IMR-90 (cell line): ENCODE data around the gene KCNJ6. TPM values are rescaled to one million over a fixed set of nuclear protein-coding genes. Genes with fewer than 3 reads are reported as not detected.

ENCODE experiments used
- ATAC-seq: fragments of 200-7000 bp; cut with Tn5 transposase; 2 replicates; pipeline ENCODE4 v1.9.1; 2020; ENCODE audit warnings: low read depth, mild to moderate bottlenecking, moderate library complexity
- BruUV-seq: library from RNA; stranded (reverse); fragments of 400-500 nt; replicated peaks from 2 replicates; lab custom pipeline; 2021; lab: Mats Ljungman, UMichigan
- CTCF ChIA-PET: fragments of 300-600 bp; formaldehyde crosslinking; extraction: SDS; loops from one replicate; lab custom pipeline; 2021; ENCODE audit warnings: antibody characterized with exemption; lab: Yijun Ruan, JAX
- POLR2A ChIA-PET: fragments of 300-600 bp; sonication (Branson Sonifier 250); formaldehyde crosslinking; loops from one replicate; lab custom pipeline; 2022; ENCODE audit warnings: antibody characterized with exemption; ENCODE audit not compliant: unreplicated experiment; lab: Charles Lee
- DNase-seq: peaks from one replicate; pipeline ENCODE4 v3.0.0; 2013
- H2AFZ ChIP-seq: replicated peaks from 2 replicates; pipeline ENCODE3; 2013; ENCODE audit warnings: low read length, mild to moderate bottlenecking; ENCODE audit not compliant: poor library complexity
- H2AK5ac ChIP-seq: 2 replicates; pipeline ENCODE4 v1.6.1; 2013; ENCODE audit warnings: low read depth, low read length, inconsistent platforms
- H2AK9ac ChIP-seq: replicated peaks from 2 replicates; pipeline ENCODE3; 2013; ENCODE audit warnings: mild to moderate bottlenecking, low read depth, low read length, moderate library complexity; ENCODE audit not compliant: poor library complexity
- H2BK120ac ChIP-seq: 2 replicates; pipeline ENCODE4 v1.6.1; 2013; ENCODE audit warnings: low read depth, low read length, inconsistent platforms
- H2BK15ac ChIP-seq: 3 replicates; pipeline ENCODE4 v1.6.1; 2013; ENCODE audit warnings: low read depth, low read length, inconsistent platforms
- H2BK20ac ChIP-seq: 2 replicates; pipeline ENCODE4 v1.6.1; 2013; ENCODE audit warnings: low read depth, mild to moderate bottlenecking, inconsistent platforms, low read length, moderate library complexity
- H2BK5ac ChIP-seq: 2 replicates; pipeline ENCODE4 v1.6.1; 2013; ENCODE audit warnings: mild to moderate bottlenecking, low read depth, low read length, inconsistent platforms; ENCODE audit not compliant: poor library complexity, severe bottlenecking
- H3K14ac ChIP-seq: replicated peaks from 2 replicates; pipeline ENCODE4 v1.6.1; 2013; ENCODE audit warnings: low read depth, low read length, inconsistent platforms
- H3K18ac ChIP-seq: 2 replicates; pipeline ENCODE4 v1.6.1; 2013; ENCODE audit warnings: low read depth, low read length, control low read depth
- H3K23ac ChIP-seq: 2 replicates; pipeline ENCODE4 v1.6.1; 2013; ENCODE audit warnings: low read depth, low read length, inconsistent platforms
- H3K27ac ChIP-seq: 2 replicates; pipeline ENCODE4 v1.5.1; 2013; ENCODE audit warnings: mild to moderate bottlenecking, control low read depth, low read length; ENCODE audit not compliant: insufficient read depth
- H3K27me3 ChIP-seq: 2 replicates; pipeline ENCODE4 v1.6.1; 2013; ENCODE audit warnings: low read length; ENCODE audit not compliant: control insufficient read depth, insufficient read depth
- H3K36me3 ChIP-seq: 2 replicates; pipeline ENCODE4 v1.6.1; 2013; ENCODE audit warnings: low read length, mixed read lengths; ENCODE audit not compliant: control insufficient read depth, insufficient read depth
- H3K4ac ChIP-seq: 2 replicates; pipeline ENCODE4 v1.6.1; 2013; ENCODE audit warnings: low read depth, low read length, inconsistent platforms
- H3K4me1 ChIP-seq: 2 replicates; pipeline ENCODE4 v1.6.1; 2013; ENCODE audit warnings: low read length, mixed read lengths; ENCODE audit not compliant: control insufficient read depth, insufficient read depth
- H3K4me2 ChIP-seq: 2 replicates; pipeline ENCODE4 v1.6.1; 2013; ENCODE audit warnings: low read depth, mild to moderate bottlenecking, control low read depth, low read length, moderate library complexity
- H3K4me3 ChIP-seq: 2 replicates; pipeline ENCODE4 v1.5.1; 2013; ENCODE audit warnings: low read depth, mild to moderate bottlenecking, control low read depth, low read length, moderate library complexity; ENCODE audit not compliant: insufficient read depth
- H3K56ac ChIP-seq: 2 replicates; pipeline ENCODE4 v1.6.1; 2013; ENCODE audit warnings: low read length, inconsistent platforms; ENCODE audit not compliant: insufficient read depth; ENCODE audit errors: extremely low read depth
- H3K79me1 ChIP-seq, 2 experiments: 2 replicates each; pipeline ENCODE4 v1.6.1; 2013; ENCODE audit warnings: low read length in 2 of 2, inconsistent platforms in 1 of 2, low read depth in 1 of 2
- H3K9ac ChIP-seq: 2 replicates; pipeline ENCODE4 v1.6.1; 2013; ENCODE audit warnings: low read depth, low read length, control low read depth
- H3K9me1 ChIP-seq: 2 replicates; pipeline ENCODE4 v1.6.1; 2013; ENCODE audit warnings: low read length, inconsistent platforms; ENCODE audit not compliant: insufficient read depth
- H3K9me3 ChIP-seq: 2 replicates; pipeline ENCODE4 v1.6.1; 2013; ENCODE audit warnings: low read length; ENCODE audit not compliant: control insufficient read depth, insufficient read depth
- H4K20me1 ChIP-seq: 2 replicates; pipeline ENCODE4 v1.6.1; 2013; ENCODE audit warnings: low read length, inconsistent platforms; ENCODE audit not compliant: insufficient read depth
- H4K5ac ChIP-seq: 2 replicates; pipeline ENCODE4 v1.6.1; 2013; ENCODE audit warnings: mild to moderate bottlenecking, low read depth, low read length, control low read depth
- H4K8ac ChIP-seq, 2 experiments: 2 replicates each; pipeline ENCODE4 v1.6.1; 2013; ENCODE audit warnings: low read depth in 2 of 2, low read length in 2 of 2, control low read depth in 1 of 2, inconsistent platforms in 1 of 2
- H4K91ac ChIP-seq: 2 replicates; pipeline ENCODE4 v1.6.1; 2013; ENCODE audit warnings: low read depth, low read length, inconsistent platforms; ENCODE audit not compliant: insufficient read depth
- RAD21 ChIP-seq: IDR thresholded peaks from 2 replicates; pipeline ENCODE4 v1.6.1; 2012; ENCODE audit warnings: low read length, improper control_type of control experiment
- WGBS, 2 experiments: methylation state at CpG; one replicate each; pipeline versions ENCODE4 v1.1.5 to v1.1.7; 2013; ENCODE audit warnings: missing lambda C conversion rate in 2 of 2; ENCODE audit not compliant: insufficient read length in 1 of 2; ENCODE audit errors: extremely low coverage in 2 of 2; 5-methylcytosine and 5-hydroxymethylcytosine counted together
- dilution Hi-C: fragments of 300-500 bp; cut with HindIII; formaldehyde crosslinking; loops from one replicate; pipeline ENCODE4 v1.14.3; 2018; ENCODE audit warnings: low sequenced_read_pairs; ENCODE audit not compliant: unreplicated experiment
- in situ Hi-C: fragments of 300-500 bp; cut with MboI; formaldehyde crosslinking; loops from 3 replicates; pipeline ENCODE4 v1.14.3; 2019; ENCODE audit warnings: low sequenced_read_pairs, inconsistent platforms, mixed read lengths
- intact Hi-C: fragments of 100-400 bp; cut with micrococcal nuclease; formaldehyde crosslinking; loops from 2 replicates; pipeline ENCODE4 v1.10.0; 2022
- polyA plus RNA-seq, 3 experiments: library from polyadenylated mRNA; depleted of rRNA; stranded (reverse); fragments of >200 nt; gene quantifications; 2 replicates each; pipeline ENCODE4 v1.2.3, GENCODE V29; 2012; ENCODE audit warnings: low replicate concordance in 1 of 3
- total RNA-seq: library from RNA; depleted of rRNA; stranded (reverse); fragments of >200 nt; gene quantifications from 2 replicates; pipeline ENCODE4 v1.2.3, GENCODE V29; 2012

The KCNJ6 gene
- total and polyA plus RNA-seq, 2 of the 4 experiments (the other 2 are of a cell fraction), result under 0.01 to 0.02 TPM

GRCh38 chr21:37915941-37916309, 332 bp downstream of the KCNJ6 start:
- H3K36me3 ChIP-seq, result no peaks in the 10 kb centered on the region
- no peak overlapping the region for H4K91ac ChIP-seq
- no peak overlapping the region for H3K14ac ChIP-seq
- ChIA-PET CTCF (interaction anchor here (1.0 to 2.2 kb wide), 2 partner anchors 157 to 208 kb away, joined by 3 to 7 read pairs; no protein-coding TSS in a partner anchor), POLR2A (interaction anchor here (0.6 kb wide), 1 partner anchor 422 kb away, joined by 3 read pairs; no protein-coding TSS in a partner anchor)
- no peak overlapping the region for H3K18ac ChIP-seq
- intact Hi-C loops, result loop anchor here (1.0 to 2.0 kb wide), 4 partner anchors 61 to 440 kb away; no protein-coding TSS in a partner anchor
- H3K4me1 ChIP-seq, result peaks cover 6% of the 10 kb centered on the region
- peak overlapping the region; percentile 90 for H3K4me2 ChIP-seq
- H3K56ac ChIP-seq, result no peak overlapping the region
- in situ Hi-C loops, result loop anchor here (10.0 kb wide), 1 partner anchor 201 kb away; no protein-coding TSS in a partner anchor
- WGBS, 2 experiments, result 0% methylated on average over 8 of the region's 26 CpGs; no CpG with 5 or more reads in 1 of the 2 experiments
- no peak overlapping the region for H2AK5ac ChIP-seq
- peaks cover 37% of the 10 kb centered on the region for H3K27me3 ChIP-seq
- no peak overlapping the region for H4K5ac ChIP-seq
- BruUV-seq, result no TSS peak
- H3K79me1 ChIP-seq, result no peaks in the 10 kb centered on the region
- H2BK120ac ChIP-seq, result no peak overlapping the region; the same call in 1 of the 2 replicates
- H3K23ac ChIP-seq, result peak overlapping the region; percentile 11; the same call in 1 of the 2 replicates
- H3K4ac ChIP-seq, result no peak overlapping the region
- peak overlapping the region; percentile 14 for H3K4me3 ChIP-seq
- H3K9ac ChIP-seq, result no peak overlapping the region
- H2AFZ ChIP-seq, result peak overlapping the region; percentile 86
- H2BK15ac ChIP-seq, result no peak overlapping the region
- TF ChIP-seq RAD21, result no peak
- H2BK20ac ChIP-seq, result no peak overlapping the region
- no peak overlapping the region for H2BK5ac ChIP-seq
- H4K20me1 ChIP-seq, result no peaks in the 10 kb centered on the region; the same call in 1 of the 2 replicates
- H3K9me1 ChIP-seq, result no peaks in the 10 kb centered on the region
- no peak for DNase-seq
- H3K27ac ChIP-seq, result no peak overlapping the region
- dilution Hi-C loops, result no loop called here
- ATAC-seq, result peak; percentile 33; the same call in 1 of the 2 replicates
- H4K8ac ChIP-seq, result no peak overlapping the region
- H2AK9ac ChIP-seq, result peak overlapping the region; percentile 60
- no peaks in the 10 kb centered on the region for H3K9me3 ChIP-seq
